GM19468 (cell line): ENCODE data around the gene MEA1.

Experiments used
- ATAC-seq: cut with Tn5 transposase; IDR thresholded peaks from one replicate; pipeline ENCODE4 v1.9.1; 2021; ENCODE audit warnings: mild to moderate bottlenecking, moderate library complexity, moderate number of reproducible peaks; ENCODE audit not compliant: unreplicated experiment; ENCODE audit errors: extremely low read depth

The MEA1 gene

DNA sequence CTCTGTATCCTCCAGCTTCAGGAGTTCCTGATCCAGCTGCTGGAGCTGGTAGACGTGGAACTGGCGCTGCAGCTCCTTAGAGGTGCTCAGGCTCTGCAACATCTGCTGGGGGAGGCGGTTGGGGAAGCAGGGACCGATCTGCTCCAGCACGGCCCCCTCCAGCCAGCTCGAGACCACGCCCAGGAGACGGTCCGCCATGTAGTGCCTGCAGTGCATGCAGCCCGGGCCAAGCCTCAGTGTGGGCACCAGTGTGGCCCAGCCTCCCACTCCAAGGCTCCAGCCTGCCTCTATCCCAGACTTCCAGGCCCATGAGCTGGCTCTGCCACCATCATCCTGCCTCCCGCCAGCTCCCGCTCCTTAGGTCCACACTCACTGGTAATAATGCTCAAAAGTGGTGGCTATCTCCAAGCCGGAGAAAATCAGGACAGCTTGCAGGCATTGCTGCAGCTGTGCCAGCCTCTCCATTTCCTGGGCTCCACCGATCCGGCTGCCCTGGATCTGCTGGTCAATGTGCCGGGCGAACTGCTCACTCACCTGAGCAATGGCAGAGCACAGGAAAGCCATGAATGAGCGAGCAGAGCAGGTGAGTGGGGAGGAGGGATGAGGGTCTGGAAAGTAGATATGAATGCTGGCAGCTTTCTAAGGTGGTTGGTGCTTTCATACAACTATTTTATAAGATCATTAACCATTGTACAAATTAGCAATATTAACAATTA, 27.0 kb upstream of the MEA1 start:
- no peak for ATAC-seq

DNA sequence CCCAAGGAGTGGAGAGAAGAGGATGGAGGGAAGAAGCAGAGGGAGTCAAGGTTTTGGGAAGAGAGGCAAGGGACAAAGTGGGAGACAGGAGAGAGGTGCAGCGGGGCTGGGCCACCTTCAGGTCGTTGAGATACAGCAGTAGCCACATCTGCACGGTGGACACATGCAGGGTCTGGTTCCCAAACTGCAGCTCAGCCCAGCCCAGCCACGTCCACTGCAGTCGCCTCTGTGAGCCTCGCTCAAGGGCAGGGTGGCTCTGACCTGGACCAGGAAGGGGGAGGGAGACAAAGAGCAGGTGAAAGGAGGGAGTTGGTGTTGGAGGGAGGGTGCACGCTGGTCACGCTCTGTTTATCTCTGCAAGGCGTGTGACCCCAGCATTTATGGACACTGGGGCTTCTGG, 25.0 kb upstream of the MEA1 start:
- ATAC-seq, result no peak

DNA sequence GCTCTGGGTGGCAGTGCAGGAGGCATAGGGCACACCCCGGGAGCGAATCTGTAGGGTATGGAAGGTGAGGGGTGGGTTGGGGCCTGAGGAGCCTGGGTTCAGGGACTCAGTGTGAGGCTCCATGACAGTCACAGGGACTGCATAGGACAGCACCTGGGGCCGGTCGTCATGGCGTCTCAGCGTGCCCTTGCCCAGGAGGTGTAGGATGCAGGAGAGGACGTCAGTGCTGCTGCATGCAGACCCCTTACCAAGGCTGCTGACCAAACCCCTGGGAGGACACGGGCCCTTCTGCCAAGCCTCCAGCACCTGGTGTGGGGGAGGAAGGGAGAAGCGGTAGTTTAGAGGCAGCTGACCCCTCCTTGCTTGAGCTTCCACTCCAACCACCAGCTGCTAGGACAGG, 24.0 kb upstream of the MEA1 start:
- no peak for ATAC-seq

DNA sequence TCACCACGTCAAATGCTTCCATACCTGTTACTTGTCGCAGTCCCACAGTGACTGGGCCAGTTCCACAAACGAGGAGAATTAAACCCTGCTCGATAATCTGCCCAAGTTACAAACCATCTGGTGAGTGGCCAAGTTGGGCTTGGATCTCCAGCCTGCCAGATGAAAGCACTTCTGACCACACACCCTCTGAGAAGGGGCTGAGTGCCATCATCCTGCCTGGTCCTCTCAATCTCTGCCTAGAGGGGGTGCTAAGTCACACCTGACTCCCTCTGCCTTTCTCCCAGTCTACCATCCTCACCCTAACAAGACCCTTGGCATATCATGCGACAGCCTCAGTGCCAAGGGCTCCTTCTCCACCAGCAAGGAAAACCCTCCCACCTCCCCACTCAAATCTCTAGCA, 23.5 kb upstream of the MEA1 start:
- no peak for ATAC-seq

DNA sequence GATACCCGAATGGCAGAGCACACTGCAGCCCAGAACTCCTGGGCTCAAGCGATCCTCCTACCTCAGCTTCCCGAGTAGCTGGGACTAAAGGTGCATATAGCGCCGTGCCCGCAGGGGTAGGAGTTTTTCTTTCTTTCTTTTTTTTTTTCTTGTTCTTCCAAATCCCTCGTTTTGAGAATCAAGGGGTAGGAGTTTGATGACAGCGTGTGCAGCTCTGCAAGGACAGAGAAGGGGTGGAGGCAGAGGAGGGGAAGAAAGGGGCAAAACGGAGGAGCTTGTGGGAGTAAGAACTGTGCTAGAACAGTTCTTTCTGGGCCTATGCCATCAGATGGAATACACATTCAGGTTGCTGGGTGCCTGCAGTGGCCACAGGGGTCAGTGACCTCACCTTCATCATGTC, 23.0 kb upstream of the MEA1 start:
- ATAC-seq, result no peak

DNA sequence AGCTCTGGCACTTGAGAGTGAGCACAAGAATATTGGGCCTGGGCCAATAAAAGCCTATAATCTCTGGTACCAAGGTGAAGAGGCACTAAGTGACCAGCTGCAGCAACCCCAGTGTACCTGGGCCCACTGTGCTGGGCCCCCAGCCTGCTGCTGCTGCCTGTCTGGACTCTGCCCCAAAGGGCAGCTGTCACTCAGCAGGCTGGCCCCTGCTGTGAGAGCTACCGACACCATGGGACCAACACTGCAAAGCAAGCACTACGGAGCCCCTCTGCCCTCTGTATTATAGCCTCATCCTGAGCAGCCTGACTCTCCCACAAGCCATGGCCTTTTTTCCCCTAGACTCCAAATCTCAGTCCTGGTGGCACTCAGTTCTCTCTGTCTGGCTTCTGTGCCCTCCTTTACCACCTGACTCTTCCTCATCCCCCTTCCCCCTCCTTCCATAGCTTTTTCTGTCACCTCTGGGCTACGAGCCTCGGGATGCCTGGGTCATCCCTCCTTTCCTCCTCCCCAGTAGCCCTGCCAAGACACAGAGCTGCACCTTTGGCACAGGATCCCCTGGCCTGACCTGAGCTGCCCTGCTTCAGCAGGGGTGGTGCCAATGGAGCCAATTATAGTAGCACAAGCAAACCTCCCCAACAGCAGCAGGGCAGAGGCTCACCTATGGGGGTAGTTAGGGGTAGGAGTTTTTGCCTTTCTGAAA, 21.9 kb upstream of the MEA1 start:
- no peak for ATAC-seq

DNA sequence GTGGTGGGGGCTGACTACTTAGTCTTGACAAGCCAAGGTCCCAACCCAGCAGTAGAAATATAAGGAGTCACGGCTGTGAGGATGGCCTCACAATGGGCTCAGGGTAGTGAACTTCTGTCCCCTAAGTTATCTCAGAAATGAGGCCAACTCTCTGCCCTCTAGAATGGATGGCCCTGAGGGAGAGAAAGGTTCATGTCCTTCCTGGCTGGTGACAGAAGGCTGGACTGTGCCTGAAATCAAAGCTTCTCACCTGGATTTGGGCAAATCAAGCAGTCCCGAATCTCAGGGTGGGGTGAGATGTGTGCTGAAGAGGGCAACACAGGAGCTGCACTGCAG, 20.4 kb upstream of the MEA1 start:
- ATAC-seq, result no peak

DNA sequence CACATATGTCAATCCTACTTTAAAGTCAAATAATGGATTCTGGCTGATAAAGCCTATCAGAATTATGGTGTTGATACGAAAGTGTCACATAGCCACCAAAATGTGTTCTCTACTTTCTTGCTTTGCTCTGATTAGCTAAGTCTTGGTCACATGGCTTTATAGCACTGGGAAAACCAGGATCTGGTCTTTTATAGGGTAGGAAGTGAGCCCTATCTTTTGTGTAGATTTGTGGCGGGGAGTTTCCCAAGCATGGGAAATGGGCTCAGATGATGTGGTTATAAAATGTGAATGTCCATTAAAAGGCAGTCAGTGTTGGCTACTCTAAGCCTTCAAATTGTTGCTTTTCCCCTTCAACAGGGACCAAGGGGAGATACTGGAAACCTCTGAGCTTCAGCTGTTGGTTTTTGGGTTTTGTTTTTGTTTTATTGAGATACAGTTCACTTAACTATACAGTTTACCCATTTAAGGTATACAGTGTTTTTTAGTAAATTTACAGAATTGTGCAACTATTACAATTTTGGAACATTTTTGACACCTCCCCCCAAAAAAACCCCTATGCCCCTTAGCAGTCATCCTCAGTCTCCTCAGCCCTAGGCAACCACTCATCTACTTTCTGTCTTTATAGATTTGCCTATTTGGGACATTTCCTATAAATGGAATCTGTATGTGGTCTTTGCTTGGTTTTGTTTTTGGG, 19.9 kb upstream of the MEA1 start:
- no peak for ATAC-seq

DNA sequence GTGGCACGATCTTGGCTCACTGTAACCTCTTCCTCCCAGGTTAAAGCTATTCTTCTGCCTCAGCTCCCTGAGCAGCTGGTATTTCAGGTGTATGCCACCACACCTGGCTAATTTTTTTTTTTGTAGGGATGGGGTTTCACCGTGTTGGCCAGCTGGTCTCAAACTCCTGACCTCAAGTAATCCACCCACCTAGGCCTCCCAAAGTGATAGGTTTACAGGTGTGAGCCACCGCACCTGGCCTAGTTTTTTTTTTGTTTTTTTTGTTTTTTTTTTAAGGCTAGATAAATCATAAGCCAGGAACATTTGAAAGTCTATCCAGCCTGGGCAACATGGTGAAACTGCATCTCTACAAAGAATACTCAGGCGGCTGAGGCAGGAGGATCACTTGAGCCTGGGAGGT, 18.6 kb upstream of the MEA1 start:
- ATAC-seq, result no peak

DNA sequence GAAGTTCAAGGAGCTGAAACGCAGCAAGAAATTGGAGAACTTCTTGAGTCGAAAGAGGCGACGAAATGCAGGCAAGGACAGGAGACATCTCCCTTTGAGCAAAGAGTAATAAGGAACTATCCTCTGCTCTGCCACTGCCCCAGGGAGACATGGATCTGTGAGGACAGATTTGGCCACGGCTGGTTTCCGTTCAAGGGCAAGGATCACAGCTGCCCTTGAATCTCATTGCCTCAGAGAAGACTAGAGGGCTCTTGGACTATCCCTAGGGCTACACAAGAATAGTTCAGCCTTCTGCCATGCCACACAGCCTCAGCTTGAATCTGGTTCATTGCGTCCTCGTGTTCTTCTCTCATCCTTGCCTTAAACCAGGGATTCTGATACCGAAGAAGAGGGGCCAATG, 15.4 kb upstream of the MEA1 start:
- ATAC-seq, result no peak

DNA sequence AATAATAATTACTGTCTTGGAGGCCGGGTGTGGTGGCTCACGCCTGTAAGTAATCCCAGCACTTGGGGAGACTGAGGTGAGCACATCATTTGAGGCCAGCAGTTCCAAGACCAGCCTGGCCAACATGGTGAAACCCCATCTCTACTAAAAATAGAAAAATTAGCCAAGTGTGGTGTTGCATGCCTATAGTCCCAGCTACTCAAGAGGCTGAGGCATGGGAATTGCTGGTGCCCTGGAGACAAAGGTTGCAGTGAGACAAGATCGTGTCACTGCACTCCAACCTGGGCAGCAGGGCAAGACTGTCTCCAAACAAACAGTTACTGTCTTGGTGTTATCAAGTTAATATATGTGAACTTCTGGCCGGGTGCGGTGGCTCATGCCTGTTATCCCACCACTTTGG, 12.6 kb upstream of the MEA1 start:
- no peak for ATAC-seq

DNA sequence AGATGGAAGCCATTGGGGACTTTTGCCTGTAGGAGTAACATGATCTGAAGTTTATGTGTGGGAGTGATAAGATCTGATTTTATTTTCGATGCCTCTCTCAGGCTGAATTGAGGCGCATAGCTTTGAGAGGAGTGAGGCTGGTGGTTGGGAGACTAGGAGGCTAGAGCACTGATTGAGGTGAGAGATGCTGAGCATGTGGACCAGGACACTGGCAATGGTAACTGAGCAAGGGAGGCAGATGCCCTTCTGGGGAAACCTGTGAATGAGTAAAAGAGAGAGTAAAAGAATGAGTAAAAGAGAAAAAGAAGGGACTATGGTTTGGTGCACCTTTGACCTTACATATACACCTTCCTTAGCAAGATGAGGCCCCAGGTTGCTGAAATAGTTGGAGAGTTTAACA, 10.7 kb upstream of the MEA1 start:
- no peak for ATAC-seq

DNA sequence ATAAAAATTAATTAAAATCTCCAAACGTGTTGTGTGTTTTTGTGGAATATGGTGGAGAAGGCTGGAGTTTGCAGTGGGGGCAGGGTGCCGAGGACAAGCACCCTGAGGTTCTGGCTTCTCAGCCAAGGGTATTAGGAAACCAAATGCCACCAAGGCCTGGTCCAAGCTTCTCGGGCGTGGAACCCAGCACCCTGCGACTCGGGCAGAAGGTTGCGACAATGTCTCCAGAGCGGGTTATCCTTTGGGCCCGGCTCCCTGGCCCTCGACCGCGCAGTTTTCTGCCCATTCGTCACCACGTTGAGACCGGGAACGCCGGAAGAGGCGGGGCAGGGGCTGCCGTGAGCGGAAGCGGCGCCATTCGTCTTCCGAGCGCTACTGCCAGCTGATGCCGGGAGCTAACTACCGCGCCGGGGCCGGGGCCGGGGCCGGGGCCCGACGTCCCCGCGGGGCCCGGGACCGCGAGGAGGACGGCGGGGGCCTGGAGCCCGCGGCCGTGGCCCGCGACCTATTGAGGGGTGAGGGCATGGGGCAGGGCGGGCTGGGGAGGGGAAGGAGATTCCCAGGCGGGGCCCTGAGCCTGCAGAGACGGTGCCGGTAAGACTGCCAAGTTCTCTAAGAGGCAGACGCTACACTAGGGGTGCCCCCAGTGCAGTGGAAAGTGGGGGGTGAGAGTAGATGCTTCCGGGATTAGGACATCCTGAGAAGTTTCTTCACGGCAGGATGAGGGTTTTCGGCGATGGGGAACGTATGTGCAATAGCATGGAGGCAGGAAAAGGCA, 7.7 kb upstream of the MEA1 start, which contains the start of gene RRP36:
TSS of gene RRP36 (plus strand) at position 354 of the 778 bp plus-strand sequence. CDS start at position 386, 32 bp downstream.
- ATAC-seq, result peak; percentile 39

DNA sequence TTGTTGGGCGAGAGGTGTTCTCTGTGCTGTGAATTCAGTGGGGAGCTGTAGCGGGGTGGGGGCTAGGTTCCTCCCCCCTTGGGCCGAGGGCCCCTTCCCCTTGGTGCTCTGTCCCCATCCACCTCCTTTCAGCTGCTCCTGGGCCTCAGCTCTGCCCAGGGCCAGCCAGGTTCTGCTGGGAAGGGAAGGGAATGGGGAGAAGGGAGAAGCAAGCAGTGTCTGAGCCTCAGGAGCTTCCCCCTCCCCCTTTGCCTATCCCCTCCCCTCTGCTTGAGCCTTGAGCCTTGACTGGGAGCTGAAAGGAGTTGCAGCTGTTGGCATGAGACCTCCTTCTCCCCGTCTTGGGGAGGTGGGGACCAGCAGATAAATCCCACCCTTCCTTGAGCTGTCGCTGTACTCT, 7.1 kb upstream of the MEA1 start:
- no peak for ATAC-seq

DNA sequence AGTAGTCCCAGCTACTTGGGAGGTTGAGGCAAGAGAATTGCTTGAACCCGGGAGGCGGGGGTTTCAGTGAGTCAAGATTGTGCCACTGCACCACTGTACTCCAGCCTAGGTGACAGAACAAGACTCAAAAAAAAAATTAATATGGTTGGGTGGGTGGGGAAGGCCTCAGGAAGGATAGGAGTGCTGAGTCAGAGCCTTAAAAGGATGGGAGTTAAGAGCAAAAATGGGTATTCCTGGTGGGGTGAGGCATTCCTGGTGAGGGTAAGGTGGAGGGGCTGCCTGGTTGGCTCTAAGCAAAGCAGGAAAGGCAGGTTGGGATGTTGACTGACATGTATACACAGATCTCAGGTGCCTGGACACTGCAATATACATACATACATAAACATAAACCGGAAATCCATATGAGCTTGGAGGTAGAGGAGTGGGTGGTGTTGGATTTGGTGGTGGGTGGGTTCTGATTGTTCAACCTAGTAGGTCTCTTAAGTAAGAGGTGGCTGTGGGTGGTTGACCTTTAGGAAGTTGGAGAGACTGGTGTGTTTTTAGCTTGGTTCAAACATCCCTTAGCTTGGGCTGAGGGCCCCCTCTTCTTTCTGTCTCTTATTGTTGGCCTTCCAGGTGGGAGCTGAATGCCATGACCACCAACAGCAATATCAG, 6.4 kb upstream of the MEA1 start:
- no peak for ATAC-seq

DNA sequence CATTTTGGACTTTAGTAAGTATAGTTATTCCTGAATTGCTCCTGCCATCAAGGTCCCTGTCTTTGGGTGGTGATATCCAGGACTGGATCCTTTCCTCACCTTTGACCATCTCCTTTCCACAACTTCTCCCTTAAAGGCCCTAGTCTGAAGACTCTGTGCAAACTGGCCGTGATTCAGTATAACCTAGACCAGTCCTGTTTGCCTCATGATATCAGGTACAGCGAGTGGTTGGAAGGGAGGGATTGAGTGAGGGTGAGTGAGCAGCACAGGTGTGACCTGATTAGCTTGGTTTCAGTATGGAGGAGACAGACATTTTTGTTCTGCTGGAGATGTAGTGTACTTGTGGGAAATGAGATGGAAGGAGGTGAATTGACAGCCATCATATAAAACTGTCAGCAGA, 5.4 kb upstream of the MEA1 start:
- no peak for ATAC-seq

DNA sequence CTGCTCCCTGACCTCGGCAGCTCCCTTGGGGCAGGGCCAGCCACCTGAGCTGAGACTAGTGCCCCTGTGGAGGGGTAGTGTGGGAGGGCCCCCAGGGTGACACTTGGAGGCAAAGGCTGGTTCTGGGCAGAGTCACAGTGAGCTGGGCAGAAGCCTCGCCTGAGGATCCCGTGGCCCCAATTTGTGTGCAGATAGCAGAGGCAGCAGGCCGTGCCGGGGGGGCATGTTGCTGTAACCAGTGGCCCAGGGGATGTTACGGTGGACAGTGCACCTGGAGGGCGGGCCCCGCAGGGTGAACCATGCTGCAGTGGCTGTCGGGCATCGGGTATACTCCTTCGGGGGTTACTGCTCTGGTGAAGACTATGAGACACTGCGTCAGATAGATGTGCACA, 3.2 kb upstream of the MEA1 start:
- ATAC-seq, result no peak

DNA sequence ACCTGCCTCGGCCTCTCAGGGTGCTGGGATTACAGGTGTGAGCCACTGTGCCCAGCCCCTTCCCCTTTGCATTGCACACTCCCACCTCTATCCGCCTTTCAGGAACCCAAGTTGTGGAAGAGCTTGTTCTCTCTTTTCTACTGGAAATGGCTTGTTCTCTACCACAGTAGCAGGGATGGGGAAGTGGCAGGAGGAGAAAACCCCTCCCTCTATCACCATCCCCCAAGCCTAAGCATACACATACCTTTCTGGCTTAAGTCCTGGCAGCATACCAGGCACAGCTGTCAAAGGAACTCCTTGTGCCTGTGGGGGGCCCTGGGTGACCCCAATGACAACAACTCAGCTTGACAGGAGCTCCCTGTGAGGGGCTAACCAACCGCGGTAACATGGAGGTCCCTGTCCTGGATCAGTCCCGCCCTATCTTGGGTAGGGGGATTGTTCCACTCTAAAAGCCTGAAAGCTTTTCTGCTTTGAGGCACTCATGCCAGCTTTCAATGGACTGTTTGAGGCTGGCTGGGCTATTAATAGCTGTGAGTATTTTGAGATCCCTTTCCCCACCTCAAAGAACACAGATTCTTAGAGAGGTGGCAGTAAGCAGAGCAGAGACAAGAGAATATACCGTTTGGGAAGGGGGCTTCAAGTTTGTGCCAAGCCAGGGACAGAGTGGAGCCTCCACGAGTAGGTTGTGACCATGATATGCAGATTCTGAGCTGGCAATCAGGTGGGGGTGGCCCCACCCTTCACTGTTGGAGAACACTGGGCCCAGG, 2.6 kb upstream of the MEA1 start:
- ATAC-seq, result no peak

DNA sequence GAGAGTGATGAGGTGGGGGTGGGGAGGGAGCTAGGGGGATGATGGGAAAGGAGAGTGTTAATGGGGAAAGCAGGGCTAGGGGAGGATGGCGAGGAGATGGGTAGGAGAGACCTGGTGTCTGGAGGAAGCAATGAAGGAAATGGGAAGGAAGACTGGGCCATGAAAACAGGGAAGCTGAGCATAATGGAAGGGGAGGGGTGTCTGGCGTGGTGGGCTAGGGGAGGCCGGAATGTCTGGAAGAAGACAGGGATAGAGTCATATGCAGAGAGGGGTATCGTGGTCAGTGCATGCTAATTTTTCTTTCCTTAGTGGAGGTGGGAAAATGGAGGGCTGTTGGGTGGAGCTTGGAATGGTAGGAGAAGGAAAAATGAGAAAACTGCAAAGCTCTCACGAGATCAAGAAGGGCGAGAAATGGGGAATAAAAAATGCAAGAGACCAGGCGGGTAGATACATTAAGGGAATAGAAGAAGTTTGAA, 726 bp upstream of the MEA1 start:
- ATAC-seq, result no peak
